WTC11 (cell line): ENCODE measurements around the gene TMTC1. TPM values are rescaled to one million over a fixed set of nuclear protein-coding genes. Genes with fewer than 3 reads are reported as not detected.

Experiments
- ATAC-seq: fragments of 200-7000 bp; cut with Tn5 transposase; 2 replicates; pipeline ENCODE4 v1.10.0; 2021; ENCODE audit warnings: mild to moderate bottlenecking, moderate library complexity
- CTCF ChIA-PET: fragments of 300-600 bp; sonication (Branson Sonifier 250); formaldehyde crosslinking; loops from one replicate; lab custom pipeline; 2021; ENCODE audit warnings: antibody characterized with exemption; lab: Charles Lee
- POLR2A ChIA-PET: fragments of 350-600 bp; sonication (Branson Sonifier 250); formaldehyde crosslinking; loops from one replicate; lab custom pipeline; 2021; ENCODE audit warnings: antibody characterized with exemption; lab: Charles Lee
- DNase-seq: peaks from one replicate; pipeline ENCODE4 v3.0.0; 2021; ENCODE audit warnings: low spot score
- H3K27ac Mint-ChIP-seq: 2 replicates; pipeline ENCODE4 v1.8.0; 2021; ENCODE audit warnings: mixed read lengths
- H3K27me3 Mint-ChIP-seq: 2 replicates; pipeline ENCODE4 v1.8.0; 2021; ENCODE audit warnings: low read depth, mild to moderate bottlenecking, moderate library complexity, mixed read lengths
- H3K36me3 Mint-ChIP-seq: 2 replicates; pipeline ENCODE4 v1.8.0; 2021; ENCODE audit warnings: mixed read lengths
- H3K4me1 Mint-ChIP-seq: 2 replicates; pipeline ENCODE4 v1.8.0; 2022; ENCODE audit warnings: mixed read lengths
- H3K4me3 Mint-ChIP-seq: 2 replicates; pipeline ENCODE4 v1.8.0; 2021; ENCODE audit warnings: mild to moderate bottlenecking, moderate library complexity, mixed read lengths
- H3K9me3 Mint-ChIP-seq: 2 replicates; pipeline ENCODE4 v1.8.0; 2021; ENCODE audit warnings: mixed read lengths
- CTCF ChIP-seq: fragments of 200-600 bp; IDR thresholded peaks from 2 replicates; pipeline ENCODE4 v1.8.0; 2022; ENCODE audit warnings: antibody characterized with exemption
- FOXJ3 ChIP-seq: sonication (generic); formaldehyde crosslinking; IDR thresholded peaks from 2 replicates; pipeline ENCODE4 v1.9.0; 2021; ENCODE audit warnings: missing genetic modification reagents, mild to moderate bottlenecking, borderline replicate concordance
- GABPB1 ChIP-seq: sonication (generic); formaldehyde crosslinking; IDR thresholded peaks from 2 replicates; pipeline ENCODE4 v1.8.1; 2023; ENCODE audit warnings: mild to moderate bottlenecking, missing genetic modification reagents
- MAX ChIP-seq: sonication (generic); formaldehyde crosslinking; IDR thresholded peaks from 2 replicates; pipeline ENCODE4 v1.8.0; 2022; ENCODE audit warnings: mild to moderate bottlenecking, missing genetic modification reagents
- MXD4 ChIP-seq: fragments of 250-450 bp; sonication (Bioruptor Pico); IDR thresholded peaks from 2 replicates; pipeline ENCODE4 v1.8.0; 2021; ENCODE audit warnings: mild to moderate bottlenecking, moderate library complexity, borderline replicate concordance
- NFE2L1 ChIP-seq: sonication (generic); formaldehyde crosslinking; IDR thresholded peaks from 2 replicates; pipeline ENCODE4 v1.8.1; 2023; ENCODE audit warnings: missing genetic modification reagents
- NR2C2 ChIP-seq: sonication (generic); formaldehyde crosslinking; IDR thresholded peaks from 2 replicates; pipeline ENCODE4 v1.8.0; 2022; ENCODE audit warnings: mild to moderate bottlenecking, missing genetic modification reagents
- PRRX2 ChIP-seq: fragments of 250-450 bp; sonication (Bioruptor Pico); IDR thresholded peaks from 2 replicates; pipeline ENCODE4 v1.8.0; 2021; ENCODE audit warnings: mild to moderate bottlenecking
- SP1 ChIP-seq: sonication (generic); formaldehyde crosslinking; conservative IDR thresholded peaks from 2 replicates; pipeline ENCODE4 v1.8.1; 2022; ENCODE audit warnings: missing genetic modification reagents
- TEAD1 ChIP-seq: sonication (generic); formaldehyde crosslinking; IDR thresholded peaks from 2 replicates; pipeline ENCODE4 v1.8.0; 2022; ENCODE audit warnings: mild to moderate bottlenecking, missing genetic modification reagents
- TEAD4 ChIP-seq: sonication (generic); formaldehyde crosslinking; IDR thresholded peaks from 2 replicates; pipeline ENCODE4 v1.8.0; 2022; ENCODE audit warnings: mild to moderate bottlenecking, missing genetic modification reagents
- ZNF396 ChIP-seq: fragments of 250-450 bp; sonication (Bioruptor Pico); IDR thresholded peaks from 2 replicates; pipeline ENCODE4 v1.8.0; 2021; ENCODE audit warnings: mild to moderate bottlenecking, moderate library complexity, borderline replicate concordance
- ZNF416 ChIP-seq: fragments of 250-450 bp; sonication (Bioruptor Pico); IDR thresholded peaks from 2 replicates; pipeline ENCODE4 v1.9.0; 2021; ENCODE audit warnings: mild to moderate bottlenecking, inconsistent platforms
- ZNF425 ChIP-seq: fragments of 250-450 bp; sonication (Bioruptor Pico); conservative IDR thresholded peaks from 2 replicates; pipeline ENCODE4 v1.9.0; 2021; ENCODE audit warnings: mild to moderate bottlenecking
- ZNF671 ChIP-seq: fragments of 250-450 bp; sonication (Bioruptor Pico); IDR thresholded peaks from 2 replicates; pipeline ENCODE4 v1.8.0; 2021; ENCODE audit warnings: mild to moderate bottlenecking
- ZSCAN18 ChIP-seq: fragments of 250-450 bp; sonication (Bioruptor Pico); IDR thresholded peaks from 2 replicates; pipeline ENCODE4 v2.1.2; 2022; ENCODE audit warnings: mild to moderate bottlenecking, moderate library complexity
- total RNA-seq: library from RNA; stranded (reverse); gene quantifications from 3 replicates; pipeline ENCODE4 v1.2.3, GENCODE V29; 2021
- TF ChIP-seq, protein P1 (sequence below): sonication (generic); formaldehyde crosslinking; IDR thresholded peaks from 2 replicates; pipeline ENCODE4 v1.8.0; 2022; ENCODE audit warnings: mild to moderate bottlenecking, missing genetic modification reagents
- TF ChIP-seq, protein P2 (sequence below): sonication (generic); formaldehyde crosslinking; IDR thresholded peaks from 2 replicates; pipeline ENCODE4 v1.8.1; 2023; ENCODE audit warnings: mild to moderate bottlenecking, missing genetic modification reagents
- TF ChIP-seq, protein P3 (sequence below): fragments of 250-450 bp; sonication (Bioruptor Pico); IDR thresholded peaks from 2 replicates; pipeline ENCODE4 v1.8.0; 2021; ENCODE audit warnings: mild to moderate bottlenecking
- TF ChIP-seq, protein P4 (sequence below): sonication (generic); formaldehyde crosslinking; IDR thresholded peaks from 2 replicates; pipeline ENCODE4 v1.8.1; 2022; ENCODE audit warnings: low read depth, mild to moderate bottlenecking, moderate library complexity, missing genetic modification reagents, borderline replicate concordance

The TMTC1 gene
- total RNA-seq, 1 experiment from 2014 or later = 17.3 TPM

GRCh38 chr12:29709496-29710040 lies 74.2 kb downstream of the TMTC1 start:
- H3K27me3 Mint-ChIP-seq = no peaks in the 10 kb centered on the region
- ChIA-PET POLR2A (interaction anchor here (0.7 kb wide), 1 partner anchor 61 kb away, joined by 3 read pairs; no protein-coding TSS in a partner anchor), CTCF (interaction anchor here (0.9 kb wide), 1 partner anchor 8 kb away, joined by 3 read pairs; no protein-coding TSS in a partner anchor)
- no peak overlapping the region for H3K4me3 Mint-ChIP-seq
- DNase-seq (no peak), ATAC-seq (no peak)
- 0 out of 2 replicates have a peak, but pooled peaks cover under 1% of the 10 kb centered on the region for H3K36me3 Mint-ChIP-seq
- TF ChIP-seq, protein P1, sequence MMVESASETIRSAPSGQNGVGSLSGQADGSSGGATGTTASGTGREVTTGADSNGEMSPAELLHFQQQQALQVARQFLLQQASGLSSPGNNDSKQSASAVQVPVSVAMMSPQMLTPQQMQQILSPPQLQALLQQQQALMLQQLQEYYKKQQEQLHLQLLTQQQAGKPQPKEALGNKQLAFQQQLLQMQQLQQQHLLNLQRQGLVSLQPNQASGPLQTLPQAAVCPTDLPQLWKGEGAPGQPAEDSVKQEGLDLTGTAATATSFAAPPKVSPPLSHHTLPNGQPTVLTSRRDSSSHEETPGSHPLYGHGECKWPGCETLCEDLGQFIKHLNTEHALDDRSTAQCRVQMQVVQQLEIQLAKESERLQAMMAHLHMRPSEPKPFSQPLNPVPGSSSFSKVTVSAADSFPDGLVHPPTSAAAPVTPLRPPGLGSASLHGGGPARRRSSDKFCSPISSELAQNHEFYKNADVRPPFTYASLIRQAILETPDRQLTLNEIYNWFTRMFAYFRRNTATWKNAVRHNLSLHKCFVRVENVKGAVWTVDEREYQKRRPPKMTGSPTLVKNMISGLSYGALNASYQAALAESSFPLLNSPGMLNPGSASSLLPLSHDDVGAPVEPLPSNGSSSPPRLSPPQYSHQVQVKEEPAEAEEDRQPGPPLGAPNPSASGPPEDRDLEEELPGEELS (CRISPR knock-in tag) = no peak
- TF ChIP-seq TEAD4 (CRISPR knock-in tag) (no peak), TEAD1 (CRISPR knock-in tag) (no peak), ZSCAN18 (CRISPR knock-in tag) (no peak), NFE2L1 (no peak), MAX (CRISPR knock-in tag) (no peak), PRRX2 (CRISPR knock-in tag) (no peak), ZNF671 (no peak), FOXJ3 (no peak), ZNF416 (CRISPR knock-in tag) (no peak), NR2C2 (CRISPR knock-in tag) (no peak), CTCF (no peak), GABPB1 (no peak), ZNF425 (CRISPR knock-in tag) (no peak), MXD4 (CRISPR knock-in tag) (no peak), ZNF396 (CRISPR knock-in tag) (no peak), SP1 (CRISPR knock-in tag) (no peak)
- TF ChIP-seq, protein P2, sequence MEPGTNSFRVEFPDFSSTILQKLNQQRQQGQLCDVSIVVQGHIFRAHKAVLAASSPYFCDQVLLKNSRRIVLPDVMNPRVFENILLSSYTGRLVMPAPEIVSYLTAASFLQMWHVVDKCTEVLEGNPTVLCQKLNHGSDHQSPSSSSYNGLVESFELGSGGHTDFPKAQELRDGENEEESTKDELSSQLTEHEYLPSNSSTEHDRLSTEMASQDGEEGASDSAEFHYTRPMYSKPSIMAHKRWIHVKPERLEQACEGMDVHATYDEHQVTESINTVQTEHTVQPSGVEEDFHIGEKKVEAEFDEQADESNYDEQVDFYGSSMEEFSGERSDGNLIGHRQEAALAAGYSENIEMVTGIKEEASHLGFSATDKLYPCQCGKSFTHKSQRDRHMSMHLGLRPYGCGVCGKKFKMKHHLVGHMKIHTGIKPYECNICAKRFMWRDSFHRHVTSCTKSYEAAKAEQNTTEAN = no peak
- TF ChIP-seq, protein P3, sequence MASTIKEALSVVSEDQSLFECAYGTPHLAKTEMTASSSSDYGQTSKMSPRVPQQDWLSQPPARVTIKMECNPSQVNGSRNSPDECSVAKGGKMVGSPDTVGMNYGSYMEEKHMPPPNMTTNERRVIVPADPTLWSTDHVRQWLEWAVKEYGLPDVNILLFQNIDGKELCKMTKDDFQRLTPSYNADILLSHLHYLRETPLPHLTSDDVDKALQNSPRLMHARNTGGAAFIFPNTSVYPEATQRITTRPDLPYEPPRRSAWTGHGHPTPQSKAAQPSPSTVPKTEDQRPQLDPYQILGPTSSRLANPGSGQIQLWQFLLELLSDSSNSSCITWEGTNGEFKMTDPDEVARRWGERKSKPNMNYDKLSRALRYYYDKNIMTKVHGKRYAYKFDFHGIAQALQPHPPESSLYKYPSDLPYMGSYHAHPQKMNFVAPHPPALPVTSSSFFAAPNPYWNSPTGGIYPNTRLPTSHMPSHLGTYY (CRISPR knock-in tag) = no peak
- TF ChIP-seq, protein P4, sequence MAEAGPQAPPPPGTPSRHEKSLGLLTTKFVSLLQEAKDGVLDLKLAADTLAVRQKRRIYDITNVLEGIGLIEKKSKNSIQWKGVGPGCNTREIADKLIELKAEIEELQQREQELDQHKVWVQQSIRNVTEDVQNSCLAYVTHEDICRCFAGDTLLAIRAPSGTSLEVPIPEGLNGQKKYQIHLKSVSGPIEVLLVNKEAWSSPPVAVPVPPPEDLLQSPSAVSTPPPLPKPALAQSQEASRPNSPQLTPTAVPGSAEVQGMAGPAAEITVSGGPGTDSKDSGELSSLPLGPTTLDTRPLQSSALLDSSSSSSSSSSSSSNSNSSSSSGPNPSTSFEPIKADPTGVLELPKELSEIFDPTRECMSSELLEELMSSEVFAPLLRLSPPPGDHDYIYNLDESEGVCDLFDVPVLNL (CRISPR knock-in tag) = no peak
- peak overlapping the region; percentile 95 for H3K27ac Mint-ChIP-seq
- H3K4me1 Mint-ChIP-seq = peaks cover 70% of the 10 kb centered on the region
- no peaks in the 10 kb centered on the region for H3K9me3 Mint-ChIP-seq
